Pericardium fibroblast (primary cell): Measurements from ENCODE around the gene OR2M2. TPM values are rescaled to one million over a fixed set of nuclear protein-coding genes. Genes with fewer than 3 reads are reported as not detected.

Experiments used
- total RNA-seq: library from RNA; depleted of rRNA; stranded (reverse); fragments of >200 nt; gene quantifications from 2 replicates; pipeline ENCODE4 v1.2.3, GENCODE V29; 2015

Gene OR2M2
- not detected in 2 replicates for total RNA-seq

GRCh38 chr1:248174521-248174920, at the start of gene OR2M2:
Gene OR2M2, plus strand, starts transcription at chr1:248174821. Its CDS starts 5,165 bp downstream, at chr1:248179986.

GRCh38 chr1:248144513-248145198, 30.0 kb upstream of the OR2M2 start, which contains the start of gene OR2M5:
Gene OR2M5, plus strand, starts transcription at chr1:248145148. Its CDS starts 0 bp downstream, at chr1:248145148.

GRCh38 chr1:248196965-248197364, 22.3 kb downstream of the OR2M2 start, which contains the start of gene OR2M3:
Gene OR2M3, plus strand, starts transcription at chr1:248197265. Its CDS starts 5,803 bp downstream, at chr1:248203068.

Other genes with a start within 250 kb of the OR2M2 start
- gene OR2AJ1, start 249.9 kb upstream of the OR2M2 start, total RNA-seq = not detected in 2 replicates
- gene OR2L8, start 226.0 kb upstream of the OR2M2 start, total RNA-seq = not detected in 2 replicates
- not detected in 2 replicates for gene OR2AK2, start 209.6 kb upstream of the OR2M2 start, total RNA-seq
- not detected in 2 replicates for gene OR2L5, start 161.2 kb upstream of the OR2M2 start, total RNA-seq
- gene OR2L2, start 144.8 kb upstream of the OR2M2 start, total RNA-seq = not detected in 2 replicates
- gene OR2L3, start 128.0 kb upstream of the OR2M2 start, total RNA-seq = not detected in 2 replicates
- gene OR2L13, start 79.6 kb upstream of the OR2M2 start, total RNA-seq = not detected in 2 replicates
- not detected in 2 replicates for gene OR2M5, start 29.7 kb upstream of the OR2M2 start, total RNA-seq
- gene OR2M3, start 22.4 kb downstream of the OR2M2 start, total RNA-seq = not detected in 2 replicates
- not detected in 2 replicates for gene OR2M4, start 56.6 kb downstream of the OR2M2 start, total RNA-seq
- not detected in 2 replicates for gene OR2T33, start 103.2 kb downstream of the OR2M2 start, total RNA-seq
- gene OR2T12, start 128.6 kb downstream of the OR2M2 start, total RNA-seq = not detected in 2 replicates
- not detected in 2 replicates for gene OR2M7, start 149.7 kb downstream of the OR2M2 start, total RNA-seq
- gene OR14C36, start 174.0 kb downstream of the OR2M2 start, total RNA-seq = not detected in 2 replicates
- gene OR2T4, start 186.8 kb downstream of the OR2M2 start, total RNA-seq = not detected in 2 replicates
- gene OR2T6, start 200.9 kb downstream of the OR2M2 start, total RNA-seq = not detected in 2 replicates
- not detected in 2 replicates for gene OR2T1, start 228.2 kb downstream of the OR2M2 start, total RNA-seq